ENCODE data around the gene AIRE. TPM values are rescaled to one million over a fixed set of nuclear protein-coding genes. Genes with fewer than 3 reads are reported as not detected.
"Not testable (repeated sequence)": the region's sequence is repeated elsewhere in the genome, so short reads cannot be mapped to it uniquely, and the experiment has no call there.

Gene AIRE
- total RNA-seq, 1 experiment from 2014 or later, result 0.09 TPM

DNA sequence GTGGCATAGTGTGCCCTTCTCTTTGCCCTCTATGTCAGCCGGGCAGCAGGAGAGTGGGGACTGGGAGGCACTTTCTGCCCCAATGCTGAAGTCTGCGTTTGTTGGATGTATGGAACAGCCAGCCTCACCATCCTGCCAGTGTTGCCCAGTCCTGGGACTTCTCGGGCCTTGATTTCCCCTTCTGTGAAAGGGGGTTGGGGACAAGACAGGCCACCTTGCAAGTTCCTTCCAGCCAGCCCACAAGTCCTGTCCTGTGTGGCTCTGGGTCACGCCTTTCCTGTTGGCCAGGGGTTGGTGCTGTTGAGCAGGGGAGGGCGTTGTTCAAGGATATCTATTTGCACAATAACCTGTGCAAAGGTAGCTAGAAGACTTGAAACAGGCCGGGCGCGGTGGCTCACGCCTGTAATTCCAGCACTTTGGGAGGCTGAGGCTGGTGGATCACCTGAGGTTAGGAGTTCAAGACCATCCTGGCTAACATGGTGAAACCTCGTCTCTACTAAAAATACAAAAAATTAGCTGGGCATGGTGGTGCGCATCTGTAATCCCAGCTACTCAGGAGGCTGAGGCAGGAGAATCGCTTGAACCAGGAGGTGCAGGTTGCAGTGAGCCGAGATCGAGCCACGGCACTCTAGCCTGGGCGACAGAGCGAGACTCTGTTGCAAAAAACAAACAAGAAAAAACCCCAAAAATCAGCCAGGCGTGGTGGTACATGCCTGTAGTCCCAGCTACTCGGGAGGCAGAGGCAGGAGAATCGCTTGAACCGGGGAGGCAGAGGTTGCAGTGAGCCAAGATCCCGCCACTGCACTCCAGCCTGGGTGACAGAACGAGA lies 17.1 kb downstream of the AIRE start:
- H3K36me3 Mint-ChIP-seq, H3K27ac Mint-ChIP-seq, H3K9me3 Mint-ChIP-seq, ATAC-seq: not testable (repeated sequence)
- Mint-ChIP-seq H3K4me1 (peaks cover 34% of the 10 kb centered on the region), H3K27me3 (ENCODE audit: low read depth) (peaks cover 11% of the 10 kb centered on the region), H3K4me3 (0 out of 2 replicates have a peak overlapping the region, but pooled peaks have one; percentile 14)
- TF ChIP-seq ZNF121 (CRISPR knock-in tag; IDR thresholded peaks at IDR 0.05), result peak; percentile 94
- peak; percentile 40 for DNase-seq (ENCODE audit: low spot score)
- ChIA-PET POLR2A (interaction anchor here (0.6 kb wide), 1 partner anchor 433 kb away, joined by 3 read pairs; no protein-coding TSS in a partner anchor), CTCF (interaction anchor here (1.3 to 1.7 kb wide), 3 partner anchors 13 to 35 kb away, joined by 3 to 6 read pairs (median 4); no protein-coding TSS in a partner anchor)

DNA sequence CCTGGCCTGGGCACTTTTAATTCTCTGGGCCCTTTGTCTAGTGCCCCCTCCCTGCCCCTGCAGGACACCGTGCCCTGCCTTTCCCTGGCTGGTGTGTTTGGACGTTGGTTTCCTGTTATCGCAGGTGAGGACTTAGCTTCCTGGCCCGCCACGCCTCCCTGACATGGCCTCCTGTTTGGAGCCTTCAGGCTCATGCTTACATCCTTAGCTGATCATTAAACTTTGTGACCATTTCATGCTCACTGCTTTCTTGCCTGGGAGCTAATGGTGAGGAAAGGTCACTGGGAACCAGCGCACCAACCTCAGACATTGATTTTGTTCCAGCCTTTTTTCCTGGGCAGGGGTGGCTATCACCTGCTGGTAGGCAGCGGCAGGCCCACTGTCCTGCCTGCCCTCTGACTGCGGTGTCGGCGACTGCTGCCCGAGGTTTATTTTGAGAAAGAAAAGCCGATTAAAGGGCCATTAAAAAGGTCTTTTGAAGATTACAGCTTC lies 17.9 kb downstream of the AIRE start:
- TF ChIP-seq, protein P1, sequence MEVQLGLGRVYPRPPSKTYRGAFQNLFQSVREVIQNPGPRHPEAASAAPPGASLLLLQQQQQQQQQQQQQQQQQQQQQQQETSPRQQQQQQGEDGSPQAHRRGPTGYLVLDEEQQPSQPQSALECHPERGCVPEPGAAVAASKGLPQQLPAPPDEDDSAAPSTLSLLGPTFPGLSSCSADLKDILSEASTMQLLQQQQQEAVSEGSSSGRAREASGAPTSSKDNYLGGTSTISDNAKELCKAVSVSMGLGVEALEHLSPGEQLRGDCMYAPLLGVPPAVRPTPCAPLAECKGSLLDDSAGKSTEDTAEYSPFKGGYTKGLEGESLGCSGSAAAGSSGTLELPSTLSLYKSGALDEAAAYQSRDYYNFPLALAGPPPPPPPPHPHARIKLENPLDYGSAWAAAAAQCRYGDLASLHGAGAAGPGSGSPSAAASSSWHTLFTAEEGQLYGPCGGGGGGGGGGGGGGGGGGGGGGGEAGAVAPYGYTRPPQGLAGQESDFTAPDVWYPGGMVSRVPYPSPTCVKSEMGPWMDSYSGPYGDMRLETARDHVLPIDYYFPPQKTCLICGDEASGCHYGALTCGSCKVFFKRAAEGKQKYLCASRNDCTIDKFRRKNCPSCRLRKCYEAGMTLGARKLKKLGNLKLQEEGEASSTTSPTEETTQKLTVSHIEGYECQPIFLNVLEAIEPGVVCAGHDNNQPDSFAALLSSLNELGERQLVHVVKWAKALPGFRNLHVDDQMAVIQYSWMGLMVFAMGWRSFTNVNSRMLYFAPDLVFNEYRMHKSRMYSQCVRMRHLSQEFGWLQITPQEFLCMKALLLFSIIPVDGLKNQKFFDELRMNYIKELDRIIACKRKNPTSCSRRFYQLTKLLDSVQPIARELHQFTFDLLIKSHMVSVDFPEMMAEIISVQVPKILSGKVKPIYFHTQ (CRISPR knock-in tag; IDR thresholded peaks at IDR 0.05), result no peak
- TF ChIP-seq GABPB1 (CRISPR knock-in tag; IDR thresholded peaks at IDR 0.05), result 0 out of 2 replicates have a peak, but pooled peaks have one; percentile 24
- POLR2A ChIA-PET, result no interaction called here
- no peak for DNase-seq (ENCODE audit: low spot score)
- Mint-ChIP-seq H3K27ac (peak overlapping the region; percentile 97), H3K27me3 (ENCODE audit: low read depth) (peaks cover 6% of the 10 kb centered on the region), H3K4me3 (no peak overlapping the region), H3K9me3 (no peaks in the 10 kb centered on the region), H3K36me3 (0 out of 2 replicates have a peak, but pooled peaks cover 2% of the 10 kb centered on the region), H3K4me1 (peaks cover 34% of the 10 kb centered on the region)
- ATAC-seq, result no peak
- CTCF ChIA-PET, result interaction anchor here (0.9 to 1.7 kb wide), 3 partner anchors 12 to 158 kb away, joined by 3 to 4 read pairs (median 4); partner anchors contain the start of gene CFAP410

DNA sequence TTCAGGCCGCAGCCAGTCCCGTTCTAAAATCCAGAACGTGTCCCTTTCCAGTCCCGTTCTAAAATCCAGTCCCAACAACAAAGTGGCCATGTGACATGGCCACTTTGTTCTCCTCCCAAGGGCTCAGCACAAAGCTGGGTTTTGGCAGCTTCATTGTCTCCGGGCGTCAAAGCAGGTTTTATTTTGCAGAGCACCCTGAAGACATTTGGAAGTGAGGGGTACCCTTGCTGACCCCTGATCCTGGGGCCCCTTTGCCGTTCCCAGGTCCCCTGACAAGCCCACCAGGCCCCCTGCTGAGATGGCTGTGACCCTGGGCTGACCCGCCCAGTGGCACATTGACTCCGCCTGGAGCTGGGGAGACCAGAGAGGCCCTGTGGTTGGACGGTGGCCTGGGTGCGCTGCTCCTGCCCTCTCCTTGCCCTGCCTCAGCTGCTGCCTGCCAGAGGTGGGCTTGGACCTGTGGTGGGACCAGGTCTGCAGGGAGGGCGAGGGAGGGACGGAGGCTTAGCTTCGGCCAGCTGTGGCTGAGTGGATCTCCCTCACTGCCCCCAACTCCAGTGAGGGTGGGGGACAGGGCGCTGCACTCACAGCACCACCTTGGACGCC lies 18.4 kb downstream of the AIRE start:
- ATAC-seq (no peak), DNase-seq (ENCODE audit: low spot score) (no peak)
- ChIA-PET POLR2A (no interaction called here), CTCF (interaction anchor here (0.9 to 1.7 kb wide), 4 partner anchors 11 to 157 kb away, joined by 3 to 4 read pairs (median 4); partner anchors contain the start of gene CFAP410)
- H3K27ac Mint-ChIP-seq, result no peak overlapping the region; the same call in 1 of the 2 replicates
- H3K9me3 Mint-ChIP-seq, result no peaks in the 10 kb centered on the region
- TF ChIP-seq, protein P2, sequence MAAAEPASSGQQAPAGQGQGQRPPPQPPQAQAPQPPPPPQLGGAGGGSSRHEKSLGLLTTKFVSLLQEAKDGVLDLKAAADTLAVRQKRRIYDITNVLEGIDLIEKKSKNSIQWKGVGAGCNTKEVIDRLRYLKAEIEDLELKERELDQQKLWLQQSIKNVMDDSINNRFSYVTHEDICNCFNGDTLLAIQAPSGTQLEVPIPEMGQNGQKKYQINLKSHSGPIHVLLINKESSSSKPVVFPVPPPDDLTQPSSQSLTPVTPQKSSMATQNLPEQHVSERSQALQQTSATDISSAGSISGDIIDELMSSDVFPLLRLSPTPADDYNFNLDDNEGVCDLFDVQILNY (CRISPR knock-in tag; IDR thresholded peaks at IDR 0.05), result no peak
- TF ChIP-seq, protein P3, sequence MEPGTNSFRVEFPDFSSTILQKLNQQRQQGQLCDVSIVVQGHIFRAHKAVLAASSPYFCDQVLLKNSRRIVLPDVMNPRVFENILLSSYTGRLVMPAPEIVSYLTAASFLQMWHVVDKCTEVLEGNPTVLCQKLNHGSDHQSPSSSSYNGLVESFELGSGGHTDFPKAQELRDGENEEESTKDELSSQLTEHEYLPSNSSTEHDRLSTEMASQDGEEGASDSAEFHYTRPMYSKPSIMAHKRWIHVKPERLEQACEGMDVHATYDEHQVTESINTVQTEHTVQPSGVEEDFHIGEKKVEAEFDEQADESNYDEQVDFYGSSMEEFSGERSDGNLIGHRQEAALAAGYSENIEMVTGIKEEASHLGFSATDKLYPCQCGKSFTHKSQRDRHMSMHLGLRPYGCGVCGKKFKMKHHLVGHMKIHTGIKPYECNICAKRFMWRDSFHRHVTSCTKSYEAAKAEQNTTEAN (CRISPR knock-in tag; IDR thresholded peaks at IDR 0.05), result no peak
- TF ChIP-seq ZNF138 (CRISPR knock-in tag; conservative IDR thresholded peaks at IDR 0.05), result no peak
- no peak for TF ChIP-seq ZNF232 (CRISPR knock-in tag; IDR thresholded peaks at IDR 0.05)
- no peak for TF ChIP-seq ZNF219 (CRISPR knock-in tag; IDR thresholded peaks at IDR 0.05; ENCODE audit: borderline replicate concordance)
- TF ChIP-seq GABPB1 (CRISPR knock-in tag; IDR thresholded peaks at IDR 0.05), result no peak
- no peak for TF ChIP-seq FOXJ3 (CRISPR knock-in tag; IDR thresholded peaks at IDR 0.05; ENCODE audit: borderline replicate concordance)
- TF ChIP-seq, protein P4, sequence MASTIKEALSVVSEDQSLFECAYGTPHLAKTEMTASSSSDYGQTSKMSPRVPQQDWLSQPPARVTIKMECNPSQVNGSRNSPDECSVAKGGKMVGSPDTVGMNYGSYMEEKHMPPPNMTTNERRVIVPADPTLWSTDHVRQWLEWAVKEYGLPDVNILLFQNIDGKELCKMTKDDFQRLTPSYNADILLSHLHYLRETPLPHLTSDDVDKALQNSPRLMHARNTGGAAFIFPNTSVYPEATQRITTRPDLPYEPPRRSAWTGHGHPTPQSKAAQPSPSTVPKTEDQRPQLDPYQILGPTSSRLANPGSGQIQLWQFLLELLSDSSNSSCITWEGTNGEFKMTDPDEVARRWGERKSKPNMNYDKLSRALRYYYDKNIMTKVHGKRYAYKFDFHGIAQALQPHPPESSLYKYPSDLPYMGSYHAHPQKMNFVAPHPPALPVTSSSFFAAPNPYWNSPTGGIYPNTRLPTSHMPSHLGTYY (CRISPR knock-in tag; IDR thresholded peaks at IDR 0.05), result no peak
- TF ChIP-seq, protein P5, sequence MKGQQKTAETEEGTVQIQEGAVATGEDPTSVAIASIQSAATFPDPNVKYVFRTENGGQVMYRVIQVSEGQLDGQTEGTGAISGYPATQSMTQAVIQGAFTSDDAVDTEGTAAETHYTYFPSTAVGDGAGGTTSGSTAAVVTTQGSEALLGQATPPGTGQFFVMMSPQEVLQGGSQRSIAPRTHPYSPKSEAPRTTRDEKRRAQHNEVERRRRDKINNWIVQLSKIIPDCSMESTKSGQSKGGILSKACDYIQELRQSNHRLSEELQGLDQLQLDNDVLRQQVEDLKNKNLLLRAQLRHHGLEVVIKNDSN (CRISPR knock-in tag; IDR thresholded peaks at IDR 0.05), result no peak
- no peak for TF ChIP-seq FOXK1 (CRISPR knock-in tag; IDR thresholded peaks at IDR 0.05)
- TF ChIP-seq ZNF671 (CRISPR knock-in tag; IDR thresholded peaks at IDR 0.05), result no peak
- no peak for TF ChIP-seq RORB (CRISPR knock-in tag; IDR thresholded peaks at IDR 0.05)
- H3K4me3 Mint-ChIP-seq, result no peak overlapping the region
- H3K4me1 Mint-ChIP-seq, result peaks cover 33% of the 10 kb centered on the region
- H3K36me3 Mint-ChIP-seq, result 0 out of 2 replicates have a peak, but pooled peaks cover 2% of the 10 kb centered on the region
- H3K27me3 Mint-ChIP-seq (ENCODE audit: low read depth), result 0 out of 2 replicates have a peak, but pooled peaks cover 3% of the 10 kb centered on the region
